C4-2B (cell line): ENCODE data around the gene LEMD2.

ENCODE experiments used
- ZFX ChIP-seq: fragments of 450-650 bp; IDR thresholded peaks from 2 replicates; pipeline ENCODE4 v1.6.1; 2017
- TF ChIP-seq, protein P1 (sequence below): fragments of 450-650 bp; conservative IDR thresholded peaks from 2 replicates; pipeline ENCODE4 v1.5.1; 2017; ENCODE audit warnings: mild to moderate bottlenecking

DNA sequence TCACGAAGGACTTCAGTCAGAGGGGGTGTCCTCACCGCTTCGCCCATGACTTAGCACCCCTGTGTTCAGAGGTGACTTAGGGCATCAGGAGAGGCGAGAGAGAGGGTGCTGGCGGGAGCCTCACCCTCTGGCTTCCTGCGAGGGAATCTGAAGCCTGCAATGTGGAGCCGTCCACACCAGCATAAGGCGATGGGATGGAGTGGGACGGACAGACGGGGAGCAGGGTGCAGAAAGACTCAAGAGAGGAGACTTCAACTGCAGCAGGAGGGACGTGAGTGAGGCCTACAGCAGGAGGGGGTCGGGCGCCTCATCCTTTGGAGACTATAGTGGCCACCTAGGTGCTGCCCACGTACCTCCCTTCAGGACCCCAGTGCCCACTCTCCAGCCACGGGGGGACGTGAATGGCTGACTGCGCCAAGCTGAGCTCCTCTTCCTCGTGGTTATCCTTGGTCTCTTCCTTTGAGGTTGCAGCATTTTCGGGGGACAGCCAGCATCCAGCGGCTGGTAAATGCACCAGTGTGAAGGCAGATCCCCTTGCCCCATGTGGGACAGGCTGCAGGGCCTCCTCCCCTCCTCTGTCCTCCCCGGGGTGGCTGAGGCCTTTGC is 41.8 kb upstream of the LEMD2 start:
- TF ChIP-seq, protein P1, sequence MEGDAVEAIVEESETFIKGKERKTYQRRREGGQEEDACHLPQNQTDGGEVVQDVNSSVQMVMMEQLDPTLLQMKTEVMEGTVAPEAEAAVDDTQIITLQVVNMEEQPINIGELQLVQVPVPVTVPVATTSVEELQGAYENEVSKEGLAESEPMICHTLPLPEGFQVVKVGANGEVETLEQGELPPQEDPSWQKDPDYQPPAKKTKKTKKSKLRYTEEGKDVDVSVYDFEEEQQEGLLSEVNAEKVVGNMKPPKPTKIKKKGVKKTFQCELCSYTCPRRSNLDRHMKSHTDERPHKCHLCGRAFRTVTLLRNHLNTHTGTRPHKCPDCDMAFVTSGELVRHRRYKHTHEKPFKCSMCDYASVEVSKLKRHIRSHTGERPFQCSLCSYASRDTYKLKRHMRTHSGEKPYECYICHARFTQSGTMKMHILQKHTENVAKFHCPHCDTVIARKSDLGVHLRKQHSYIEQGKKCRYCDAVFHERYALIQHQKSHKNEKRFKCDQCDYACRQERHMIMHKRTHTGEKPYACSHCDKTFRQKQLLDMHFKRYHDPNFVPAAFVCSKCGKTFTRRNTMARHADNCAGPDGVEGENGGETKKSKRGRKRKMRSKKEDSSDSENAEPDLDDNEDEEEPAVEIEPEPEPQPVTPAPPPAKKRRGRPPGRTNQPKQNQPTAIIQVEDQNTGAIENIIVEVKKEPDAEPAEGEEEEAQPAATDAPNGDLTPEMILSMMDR = no peak
- TF ChIP-seq ZFX = no peak
